T-cell (primary cell): ENCODE results near the gene SAMD4B. TPM values are rescaled to one million over a fixed set of nuclear protein-coding genes. Genes with fewer than 3 reads are reported as not detected.

Source experiments
- ATAC-seq, 4 experiments: fragments of 200-7000 bp in 3 of 4; fragments of 150-1000 bp in 1 of 4; cut with Tn5 transposase; replicated peaks in 1 of 4; 1 replicate in 3 of 4; 2 replicates in 1 of 4; pipeline ENCODE4 v1.10.0; 2021; ENCODE audit warnings: moderate library complexity in 3 of 4, mild to moderate bottlenecking in 2 of 4, moderate number of reproducible peaks in 1 of 4
- CTCF ChIA-PET, 2 donors: fragments of 300-600 bp; sonication (Branson Sonifier 250); formaldehyde crosslinking; loops; one replicate each; lab custom pipeline; 2022; ENCODE audit warnings: antibody characterized with exemption in 2 of 2; lab: Charles Lee
- POLR2A ChIA-PET, 2 donors: fragments of 300-600 bp; sonication (Branson Sonifier 250); formaldehyde crosslinking; loops; one replicate each; lab custom pipeline; 2022; ENCODE audit warnings: antibody characterized with exemption in 2 of 2; lab: Charles Lee
- DNase-seq, 35 experiments: peaks; one replicate each; pipeline versions ENCODE4 v3.0.0 to v3.0.0-alpha.2; 2013 to 2023
- H3K27ac ChIP-seq: one replicate; pipeline ENCODE4 v1.5.1; 2013; ENCODE audit warnings: low read length
- H3K27me3 ChIP-seq, 2 experiments: replicated peaks in 1 of 2; 1 replicate in 1 of 2; 2 replicates in 1 of 2; pipeline versions ENCODE4 v1.6.1 to v1.7.0; 2013; ENCODE audit warnings: low read length in 1 of 2, mixed read lengths in 1 of 2; ENCODE audit not compliant: control insufficient read depth in 2 of 2, insufficient read depth in 2 of 2; ENCODE audit errors: extremely low read depth in 1 of 2
- H3K36me3 ChIP-seq, 2 donors: 1 replicate in 1 of 2; 2 replicates in 1 of 2; pipeline versions ENCODE4 v1.6.1 to v1.7.0; 2013; ENCODE audit warnings: low read length in 1 of 2; ENCODE audit not compliant: control insufficient read depth in 2 of 2, insufficient read depth in 1 of 2; ENCODE audit errors: extremely low read depth in 1 of 2
- H3K4me1 ChIP-seq, 2 experiments: 1 replicate in 1 of 2; 2 replicates in 1 of 2; pipeline versions ENCODE4 v1.6.1 to v1.7.0; 2013; ENCODE audit warnings: low read length in 2 of 2, mixed read lengths in 1 of 2; ENCODE audit not compliant: insufficient read depth in 2 of 2, control insufficient read depth in 1 of 2; ENCODE audit errors: extremely low read depth in 1 of 2
- H3K4me3 ChIP-seq, 2 donors: 1 replicate in 1 of 2; 2 replicates in 1 of 2; pipeline versions ENCODE4 v1.5.1 to v1.7.0; 2013; ENCODE audit warnings: mild to moderate bottlenecking in 2 of 2, low read length in 1 of 2, moderate library complexity in 1 of 2; ENCODE audit not compliant: control insufficient read depth in 1 of 2; ENCODE audit errors: extremely low read depth in 1 of 2
- H3K9me3 ChIP-seq: 2 replicates; pipeline ENCODE4 v1.7.0; 2013
- H3K27ac Mint-ChIP-seq, 2 donors: one replicate each; pipeline ENCODE4 v1.8.0; 2020 to 2021; ENCODE audit warnings: mild to moderate bottlenecking in 2 of 2, mixed read lengths in 2 of 2
- H3K27me3 Mint-ChIP-seq, 2 donors: one replicate each; pipeline ENCODE4 v1.8.0; 2021 to 2022; ENCODE audit warnings: mixed read lengths in 2 of 2
- H3K36me3 Mint-ChIP-seq: one replicate; pipeline ENCODE4 v1.8.0; 2021; ENCODE audit warnings: mixed read lengths
- H3K4me1 Mint-ChIP-seq, 3 donors: one replicate each; pipeline ENCODE4 v1.8.0; 2020 to 2022; ENCODE audit warnings: mixed read lengths in 3 of 3, mild to moderate bottlenecking in 1 of 3
- H3K4me3 Mint-ChIP-seq, 3 donors: one replicate each; pipeline ENCODE4 v1.8.0; 2020 to 2022; ENCODE audit warnings: mild to moderate bottlenecking in 3 of 3, mixed read lengths in 3 of 3, moderate library complexity in 3 of 3
- H3K9me3 Mint-ChIP-seq, 3 donors: one replicate each; pipeline ENCODE4 v1.8.0; 2020 to 2022; ENCODE audit warnings: mixed read lengths in 3 of 3
- WGBS: methylation state at CpG from one replicate; pipeline ENCODE4 v1.1.5; 2013; ENCODE audit warnings: missing lambda C conversion rate; ENCODE audit not compliant: insufficient coverage; 5-methylcytosine and 5-hydroxymethylcytosine counted together
- total RNA-seq, 35 experiments: library from RNA in 6 of 35; stranded (reverse) in 6 of 35; fragments of 120-200 nt in 1 of 35; gene quantifications; one replicate each; pipeline versions ENCODE4 v1.2.1 to v1.2.4 and lab custom pipeline; 2013 to 2026

The SAMD4B gene
- total RNA-seq, 5 donors from 2014 or later (not counting 1 experiment from before 2014, with no cell fraction given) = 59.4 to 72.3 (median 62.0) TPM

GRCh38 chr19:39365531-39365930 lies 23.3 kb downstream of the SAMD4B start:
- peaks cover 10 to 50% of the 10 kb centered on the region in 2 donors for H3K36me3 ChIP-seq
- POLR2A ChIA-PET = interaction anchor here in 1 of 2 donors (1.1 kb wide), 1 partner anchor 11 kb away, joined by 5 read pairs; no protein-coding TSS in a partner anchor
- Mint-ChIP-seq H3K4me3 (no peak overlapping the region), H3K4me1 (peaks cover 0 to 7% (median 0%) of the 10 kb centered on the region in 3 donors), H3K27me3 (no peaks in the 10 kb centered on the region), H3K9me3 (no peaks in the 10 kb centered on the region), H3K36me3 (peaks cover 48% of the 10 kb centered on the region), H3K27ac (no peak overlapping the region)
- DNase-seq (no peak), ATAC-seq (no peak)
- 100% methylated on average over 1 of the region's 1 CpG for WGBS
- H3K4me1 ChIP-seq = no peaks in the 10 kb centered on the region
- CTCF ChIA-PET = no interaction called here
- H3K27ac ChIP-seq = no peak overlapping the region
- H3K27me3 ChIP-seq = no peaks in the 10 kb centered on the region
- no peaks in the 10 kb centered on the region for H3K9me3 ChIP-seq
- no peak overlapping the region for H3K4me3 ChIP-seq

- Mint-ChIP-seq H3K4me3 (no peak overlapping the region), H3K27me3 (no peaks in the 10 kb centered on the region), H3K9me3 (no peaks in the 10 kb centered on the region), H3K4me1 (peaks cover 0 to 2% (median 0%) of the 10 kb centered on the region in 3 donors), H3K27ac (peak overlapping the region in 1 of 2 donors; percentile 39), H3K36me3 (peaks cover 44% of the 10 kb centered on the region)
- ATAC-seq = no peak
- no CpG with 5 or more reads among the region's 2 CpGs for WGBS
- Histone ChIP-seq H3K9me3 (no peaks in the 10 kb centered on the region), H3K4me1 (no peaks in the 10 kb centered on the region), H3K27ac (no peak overlapping the region), H3K4me3 (no peak overlapping the region), H3K36me3 (peaks cover 7 to 53% of the 10 kb centered on the region in 2 donors), H3K27me3 (no peaks in the 10 kb centered on the region)
- ChIA-PET CTCF (interaction anchor here (0.6 to 1.0 kb wide), 2 partner anchors 13 to 56 kb away, joined by 3 read pairs; no protein-coding TSS in a partner anchor), POLR2A (no interaction called here)
- DNase-seq = no peak
These were observed 27.0 kb downstream of the SAMD4B start for GRCh38 chr19:39369200-39369599.

GRCh38 chr19:39370735-39371134 lies 28.5 kb downstream of the SAMD4B start:
- Mint-ChIP-seq H3K27me3 (no peaks in the 10 kb centered on the region), H3K36me3 (peaks cover 46% of the 10 kb centered on the region), H3K4me3 (no peak overlapping the region), H3K27ac (no peak overlapping the region), H3K9me3 (no peaks in the 10 kb centered on the region), H3K4me1 (peaks cover 0 to 2% (median 0%) of the 10 kb centered on the region in 3 donors)
- H3K27me3 ChIP-seq = no peaks in the 10 kb centered on the region
- H3K36me3 ChIP-seq = peaks cover 8 to 57% of the 10 kb centered on the region in 2 donors
- no peak overlapping the region for H3K4me3 ChIP-seq
- ATAC-seq (no peak), DNase-seq (no peak)
- ChIA-PET CTCF (no interaction called here), POLR2A (no interaction called here)
- no peaks in the 10 kb centered on the region for H3K4me1 ChIP-seq
- no peaks in the 10 kb centered on the region for H3K9me3 ChIP-seq
- WGBS = 100% methylated on average over 5 of the region's 5 CpGs
- no peak overlapping the region for H3K27ac ChIP-seq

GRCh38 chr19:39372047-39372802 lies 30.0 kb downstream of the SAMD4B start:
- 71% methylated on average over 6 of the region's 8 CpGs for WGBS
- CTCF ChIA-PET = no interaction called here
- peaks cover 12 to 64% of the 10 kb centered on the region in 2 donors for H3K36me3 ChIP-seq
- Mint-ChIP-seq H3K27ac (peak overlapping the region in 1 of 2 donors; percentile 22), H3K9me3 (no peaks in the 10 kb centered on the region), H3K4me1 (no peaks in the 10 kb centered on the region), H3K4me3 (no peak overlapping the region), H3K27me3 (no peaks in the 10 kb centered on the region), H3K36me3 (peaks cover 55% of the 10 kb centered on the region)
- H3K27ac ChIP-seq = no peak overlapping the region
- ATAC-seq (no peak), DNase-seq (no peak)
- H3K4me3 ChIP-seq = no peak overlapping the region
- no peaks in the 10 kb centered on the region for H3K4me1 ChIP-seq
- H3K9me3 ChIP-seq = no peaks in the 10 kb centered on the region
- H3K27me3 ChIP-seq = no peaks in the 10 kb centered on the region
- POLR2A ChIA-PET = no interaction called here

GRCh38 chr19:39372941-39373340 lies 30.7 kb downstream of the SAMD4B start:
- Mint-ChIP-seq H3K4me3 (no peak overlapping the region), H3K27ac (no peak overlapping the region), H3K27me3 (no peaks in the 10 kb centered on the region), H3K4me1 (no peaks in the 10 kb centered on the region), H3K9me3 (no peaks in the 10 kb centered on the region), H3K36me3 (peaks cover 61% of the 10 kb centered on the region)
- H3K4me3 ChIP-seq = no peak overlapping the region
- H3K4me1 ChIP-seq = no peaks in the 10 kb centered on the region
- ATAC-seq = no peak
- no peaks in the 10 kb centered on the region for H3K9me3 ChIP-seq
- H3K27me3 ChIP-seq = no peaks in the 10 kb centered on the region
- WGBS = 93% methylated on average over 2 of the region's 2 CpGs
- no peak for DNase-seq
- ChIA-PET POLR2A (no interaction called here), CTCF (no interaction called here)
- H3K27ac ChIP-seq = no peak overlapping the region
- peaks cover 16 to 72% of the 10 kb centered on the region in 2 donors for H3K36me3 ChIP-seq

GRCh38 chr19:39375929-39376328 lies 33.7 kb downstream of the SAMD4B start:
- no peak overlapping the region for H3K27ac ChIP-seq
- H3K4me1 Mint-ChIP-seq = no peaks in the 10 kb centered on the region
- DNase-seq (no peak), ATAC-seq (no peak)
- no peaks in the 10 kb centered on the region for H3K27me3 Mint-ChIP-seq
- peaks cover 55% of the 10 kb centered on the region for H3K36me3 Mint-ChIP-seq
- H3K9me3 ChIP-seq = no peaks in the 10 kb centered on the region
- H3K4me3 ChIP-seq = no peak overlapping the region
- H3K27ac Mint-ChIP-seq = no peak overlapping the region
- no peak overlapping the region for H3K4me3 Mint-ChIP-seq
- peaks cover 12 to 75% of the 10 kb centered on the region in 2 donors for H3K36me3 ChIP-seq
- H3K27me3 ChIP-seq = no peaks in the 10 kb centered on the region
- no peaks in the 10 kb centered on the region for H3K4me1 ChIP-seq
- ChIA-PET CTCF (interaction anchor here in 1 of 2 donors (0.6 kb wide), 1 partner anchor 9 kb away, joined by 5 read pairs; no protein-coding TSS in a partner anchor), POLR2A (interaction anchor here in 1 of 2 donors (1.2 kb wide), 1 partner anchor 9 kb away, joined by 11 read pairs; no protein-coding TSS in a partner anchor)
- no peaks in the 10 kb centered on the region for H3K9me3 Mint-ChIP-seq
